ENCODE data around the gene NETO2. TPM values are rescaled to one million over a fixed set of nuclear protein-coding genes. Genes with fewer than 3 reads are reported as not detected.

NETO2 gene
- total and polyA plus RNA-seq, 9 of the 15 experiments (the other 6 are each of a cell fraction or from before 2014, with no cell fraction given): 4.1 to 37.0 (median 22.2) TPM

- no peak overlapping the region for H3K4me3 ChIP-seq
- H3K4me1 ChIP-seq (replicated peaks in 1 of 2; ENCODE audit: control insufficient read depth in 2 of 2, insufficient read depth in 2 of 2, low read length in 2 of 2): no peaks in the 10 kb centered on the region; a peak in 2 of 5 replicates
- WGBS (ENCODE audit: insufficient coverage, low coverage, missing lambda C conversion rate): 36% methylated on average over 8 of the region's 8 CpGs
- DNase-seq (ENCODE audit: extremely low read depth in 1 of 4, low spot score in 3 of 4): no peak
- H3K9ac ChIP-seq (ENCODE audit: insufficient read depth in 1 of 2, low read depth in 2 of 2, low read length in 2 of 2): no peak overlapping the region
- no peaks in the 10 kb centered on the region for H3K9me1 ChIP-seq (ENCODE audit: control insufficient read depth, insufficient read depth, low read length)
- no peaks in the 10 kb centered on the region for H3K36me3 ChIP-seq (ENCODE audit: control insufficient read depth, insufficient read depth, low read length)
- no peak overlapping the region for H3K4me2 ChIP-seq (ENCODE audit: insufficient read depth, low read length)
- no peaks in the 10 kb centered on the region for H3K79me2 ChIP-seq (ENCODE audit: control insufficient read depth, insufficient read depth, low read length)
- FAIRE-seq: no peak
- no peaks in the 10 kb centered on the region for H3K9me3 ChIP-seq (replicated peaks; ENCODE audit: control insufficient read depth, insufficient read depth, low read depth, low read length)
- no TSS peak for BruUV-seq (replicated peaks)
- H2AFZ ChIP-seq (ENCODE audit: low read depth, low read length): no peak overlapping the region
- no peaks in the 10 kb centered on the region for H4K20me1 ChIP-seq (replicated peaks; ENCODE audit: control insufficient read depth, insufficient read depth, low read length)
- no peak for ATAC-seq
- H3K27ac ChIP-seq (ENCODE audit: extremely low read depth, low read depth, low read length): no peak overlapping the region
- ChIA-PET CTCF (ENCODE audit: low intra/inter-chr PET ratio) (no interaction called here), POLR2A (interaction anchor here (0.6 to 1.3 kb wide), 4 partner anchors 25 to 1117 kb away, joined by 3 to 4 read pairs (median 3); no protein-coding TSS in a partner anchor)
- intact Hi-C loops (cut with micrococcal nuclease): no loop called here
- in situ Hi-C loops (cut with MboI): no loop called here
- TF ChIP-seq ETV5 (CRISPR knock-in tag; IDR thresholded peaks at IDR 0.05; ENCODE audit: low read depth) (no peak), TEAD1 (CRISPR knock-in tag; IDR thresholded peaks at IDR 0.05) (no peak), KDM1A (IDR thresholded peaks at IDR 0.05) (no peak), HDAC2 (IDR thresholded peaks at IDR 0.05) (no peak), ZBTB5 (IDR thresholded peaks at IDR 0.05) (no peak)
- peaks cover 13 to 40% of the 10 kb centered on the region in 2 experiments; a peak in 4 of 5 replicates for H3K27me3 ChIP-seq (ENCODE audit: control insufficient read depth in 2 of 2, insufficient read depth in 2 of 2, low read length in 2 of 2)
Observed at GRCh38 chr16:47043970-47044684, 99.6 kb downstream of the NETO2 start.
